ENCODE results near the gene PLXNA4.
A peak's percentile ranks its signal among the peaks of the same experiment; 100 is the strongest.
"Not testable (repeated sequence)": the region's sequence is repeated elsewhere in the genome, so short reads cannot be mapped to it uniquely, and the experiment has no call there.

The PLXNA4 gene

DNA sequence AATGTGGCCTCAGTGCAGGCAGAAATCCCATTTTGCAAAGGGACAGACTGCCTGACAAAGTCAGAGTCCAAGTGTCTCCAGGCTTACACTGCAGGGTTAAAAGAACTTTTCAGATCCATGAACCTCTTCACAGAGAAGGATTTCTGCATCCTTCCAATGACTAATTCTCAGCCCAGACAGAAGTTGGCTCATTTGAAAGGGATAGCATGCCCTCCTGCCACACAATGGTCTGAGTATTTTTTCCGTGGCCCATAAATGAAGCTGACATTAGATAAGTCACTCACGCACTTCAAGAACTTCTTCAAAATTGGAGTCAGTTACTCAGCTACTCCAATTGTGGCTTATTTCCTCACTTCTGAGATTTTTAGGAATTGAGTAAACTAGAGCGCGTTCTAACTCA, 170.2 kb downstream of the PLXNA4 start:
- DNase-seq, result no peak

DNA sequence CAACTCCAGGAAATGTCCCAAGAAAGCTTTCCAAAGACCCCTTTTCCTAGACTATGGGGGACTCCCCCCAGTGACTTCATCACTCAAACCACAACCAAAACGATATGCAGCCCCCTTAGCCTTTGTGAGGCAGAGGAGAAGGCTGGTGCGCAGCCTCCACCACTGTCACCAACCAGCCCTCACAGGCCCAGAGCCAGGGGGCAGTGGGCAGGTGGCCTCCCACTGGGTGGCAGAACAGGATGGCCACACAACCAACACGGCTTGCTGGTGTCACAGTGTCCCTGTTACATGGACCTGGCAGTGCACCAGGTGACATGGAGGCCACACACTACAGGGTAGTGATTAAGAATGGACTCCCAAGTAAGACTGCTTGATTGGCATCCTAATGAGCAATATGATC, 172.0 kb downstream of the PLXNA4 start:
- DNase-seq, result no peak

DNA sequence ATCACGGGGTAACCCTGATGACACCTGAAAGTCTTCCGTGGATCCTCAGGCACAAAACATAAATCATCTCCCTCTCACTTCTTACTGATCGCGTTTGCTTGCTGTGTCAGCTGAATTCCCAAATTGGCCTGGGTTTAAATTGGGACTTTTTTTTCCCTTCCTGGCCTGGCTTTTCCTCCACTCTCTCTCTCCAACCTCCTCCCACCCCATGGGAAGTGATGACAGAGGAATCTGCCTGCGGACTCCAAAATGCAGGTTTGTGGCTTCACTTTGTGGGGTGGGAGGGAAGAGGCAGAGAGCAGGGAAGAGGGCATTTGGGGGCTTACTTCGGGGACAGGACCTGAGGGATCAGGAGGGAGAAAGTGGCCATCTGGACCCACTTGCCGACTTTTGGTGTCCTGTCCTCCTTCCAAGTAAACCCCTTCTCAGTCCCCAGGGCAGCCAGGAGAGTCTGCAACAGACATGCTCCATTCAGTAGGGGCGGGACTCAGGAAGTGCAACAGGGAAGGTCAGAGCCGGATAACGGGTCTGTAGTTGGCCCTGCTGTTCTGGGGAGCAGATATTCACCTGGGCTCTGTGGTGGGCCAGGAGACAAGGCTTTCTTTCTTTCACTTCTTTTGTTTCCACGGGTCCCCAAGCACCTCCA, 172.7 kb downstream of the PLXNA4 start:
- DNase-seq, result no peak

DNA sequence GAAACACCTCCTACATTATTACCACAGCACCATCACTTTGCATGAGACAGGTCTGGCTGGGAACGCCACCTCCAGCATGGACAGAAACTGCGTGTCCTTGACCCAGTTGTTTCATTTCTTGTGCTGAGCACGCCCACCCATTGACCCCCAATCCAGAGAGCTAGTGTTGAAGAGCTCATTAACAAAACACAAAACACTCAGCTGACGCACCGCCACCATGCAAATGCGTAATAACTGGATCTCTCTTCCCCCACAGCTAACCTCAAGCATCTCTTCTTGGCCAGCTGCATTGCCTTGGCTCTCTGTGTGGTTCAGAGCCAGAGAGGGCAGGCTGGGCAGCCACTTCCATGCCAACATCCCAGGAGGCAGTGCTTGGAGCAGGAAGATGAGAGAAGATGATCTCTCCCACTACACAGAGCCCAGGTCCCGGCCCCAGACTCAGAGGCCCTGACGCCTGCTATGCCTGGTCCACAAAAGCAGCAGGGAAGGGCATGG, 173.5 kb downstream of the PLXNA4 start:
- no peak for DNase-seq

DNA sequence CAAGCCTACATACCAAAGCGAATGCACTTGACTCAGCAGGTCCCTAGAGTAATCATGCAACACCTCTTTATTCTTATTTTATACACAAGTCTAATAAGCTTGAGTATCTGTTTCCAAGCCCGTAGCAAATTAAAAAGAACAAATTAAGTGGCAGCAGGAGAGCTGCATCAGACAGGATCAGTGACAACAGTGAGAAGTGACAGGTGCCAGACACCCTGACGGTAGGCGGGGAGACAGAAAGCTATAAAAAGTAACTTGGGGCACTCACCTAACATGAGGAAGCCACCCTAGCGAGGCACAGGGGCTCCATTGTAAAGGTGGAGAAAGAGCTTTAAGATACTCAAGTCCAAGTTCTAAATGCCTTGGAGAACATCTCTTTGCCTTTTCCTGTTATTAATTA, 174.2 kb downstream of the PLXNA4 start:
- no peak for DNase-seq

DNA sequence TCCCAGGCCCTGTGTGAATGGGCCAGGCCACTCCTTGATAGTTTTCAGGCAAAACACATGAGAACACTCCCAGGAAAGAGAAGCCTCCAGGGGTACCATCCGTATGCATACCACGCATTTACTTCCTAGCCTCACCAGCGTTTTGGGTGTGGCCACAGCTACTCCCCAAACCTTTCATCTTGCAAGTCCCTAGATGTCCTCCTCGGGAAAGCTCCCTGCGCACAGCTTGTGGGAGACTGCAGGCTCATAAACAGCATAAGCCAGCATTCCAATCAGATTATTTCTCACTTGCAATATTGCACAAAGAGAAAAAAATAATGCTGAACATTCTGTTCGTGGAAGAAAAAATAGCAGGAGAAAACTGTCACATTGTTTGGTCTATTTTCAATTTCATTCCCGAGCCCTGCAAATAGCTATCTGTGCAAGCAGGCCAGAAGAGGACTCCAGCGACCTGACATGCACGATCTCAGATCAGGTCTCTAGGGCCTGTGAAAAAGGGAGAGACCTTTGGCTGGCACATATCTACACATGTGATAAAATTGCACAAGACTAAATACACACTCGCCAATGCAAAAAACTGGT, 175.6 kb downstream of the PLXNA4 start:
- DNase-seq, result no peak

DNA sequence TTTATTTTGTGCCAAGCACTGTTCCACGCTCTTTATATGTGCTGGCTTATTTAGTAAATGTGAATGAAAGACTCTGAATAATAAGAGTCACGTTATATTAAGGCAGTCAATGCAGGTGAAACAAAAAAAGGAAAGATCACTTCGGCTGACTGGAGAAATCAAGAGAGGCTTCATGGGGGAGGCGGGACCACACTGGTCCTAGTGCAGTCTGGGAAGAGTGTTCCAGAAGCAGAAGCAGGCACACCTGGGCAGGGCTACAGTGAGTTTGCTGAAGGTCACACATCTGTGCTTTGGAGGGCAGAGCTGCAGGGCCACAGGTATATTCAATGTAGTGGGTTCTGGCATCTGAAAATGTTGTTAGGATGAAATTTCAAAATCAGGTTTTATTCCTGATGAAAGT, 176.9 kb downstream of the PLXNA4 start:
- DNase-seq, result no peak

DNA sequence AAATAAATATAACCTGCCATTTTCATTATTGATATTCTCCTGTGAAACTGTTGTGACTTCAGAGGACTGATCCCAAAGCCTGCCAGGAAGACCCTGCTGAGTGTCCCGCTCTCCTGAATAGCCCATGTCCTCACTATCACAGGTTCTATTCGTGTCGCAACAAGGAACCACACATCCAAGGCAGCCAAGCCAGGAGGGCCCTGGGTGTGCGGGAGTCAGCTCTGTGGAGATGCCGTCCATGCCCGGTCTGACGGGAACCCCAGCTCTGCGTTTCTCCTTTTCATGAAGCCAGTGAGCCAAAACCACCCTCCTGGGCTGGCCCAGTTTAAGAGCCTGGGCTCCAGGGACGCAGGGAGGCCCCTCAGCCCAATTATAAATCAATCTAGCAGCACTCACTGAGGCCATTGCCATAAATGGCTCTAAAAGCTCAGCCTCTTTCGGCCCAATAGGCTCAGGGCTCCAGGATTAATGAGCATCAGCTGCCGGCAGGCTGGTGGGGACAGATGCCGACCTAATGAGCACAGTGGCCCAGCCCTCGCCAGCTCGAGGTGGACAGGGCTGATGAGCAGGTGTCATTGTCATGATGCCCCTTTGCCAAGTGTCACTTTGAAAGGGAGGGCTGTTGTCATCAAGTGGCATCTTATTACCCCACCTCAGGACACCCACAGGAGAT, 177.9 kb downstream of the PLXNA4 start:
- no peak for DNase-seq

DNA sequence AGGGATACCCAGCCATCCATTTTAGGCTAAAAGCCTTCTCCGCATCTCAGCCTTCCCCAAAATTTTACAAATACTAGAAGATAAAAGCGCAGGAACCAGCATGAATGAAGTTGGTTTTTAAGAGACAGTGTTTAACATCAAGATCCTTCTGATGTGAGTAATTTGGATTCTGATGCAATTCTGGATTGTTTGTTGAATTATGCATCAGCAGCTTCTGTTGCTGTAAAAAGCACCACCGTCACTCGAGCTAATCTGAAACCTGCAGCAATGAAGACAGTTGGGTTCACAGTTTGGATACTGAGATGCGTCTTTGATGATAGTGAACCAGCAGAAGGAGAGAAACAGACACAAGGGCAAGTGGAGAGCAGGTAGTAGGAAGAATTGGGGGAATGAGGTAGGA, 179.2 kb downstream of the PLXNA4 start:
- no peak for DNase-seq

DNA sequence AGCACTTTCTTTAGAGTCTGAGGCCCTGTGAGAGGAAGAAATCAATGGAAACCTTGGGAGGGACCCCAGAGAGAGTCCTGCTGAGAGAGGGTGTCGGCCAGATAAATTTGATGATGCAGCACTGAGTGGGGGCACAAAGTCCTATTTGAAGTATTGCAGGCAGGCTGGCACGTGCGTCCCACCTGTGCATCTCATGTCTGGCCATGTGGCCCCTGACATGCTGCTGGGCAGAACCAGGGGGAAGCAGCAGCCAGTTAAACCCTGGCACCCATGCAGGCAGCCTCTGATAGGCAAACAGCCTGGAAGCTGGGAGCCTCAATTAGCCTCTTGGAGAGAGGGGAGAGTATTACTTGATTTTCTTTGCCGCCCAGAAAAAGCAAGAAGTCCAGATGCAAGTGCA, 180.9 kb downstream of the PLXNA4 start:
- DNase-seq, result no peak

DNA sequence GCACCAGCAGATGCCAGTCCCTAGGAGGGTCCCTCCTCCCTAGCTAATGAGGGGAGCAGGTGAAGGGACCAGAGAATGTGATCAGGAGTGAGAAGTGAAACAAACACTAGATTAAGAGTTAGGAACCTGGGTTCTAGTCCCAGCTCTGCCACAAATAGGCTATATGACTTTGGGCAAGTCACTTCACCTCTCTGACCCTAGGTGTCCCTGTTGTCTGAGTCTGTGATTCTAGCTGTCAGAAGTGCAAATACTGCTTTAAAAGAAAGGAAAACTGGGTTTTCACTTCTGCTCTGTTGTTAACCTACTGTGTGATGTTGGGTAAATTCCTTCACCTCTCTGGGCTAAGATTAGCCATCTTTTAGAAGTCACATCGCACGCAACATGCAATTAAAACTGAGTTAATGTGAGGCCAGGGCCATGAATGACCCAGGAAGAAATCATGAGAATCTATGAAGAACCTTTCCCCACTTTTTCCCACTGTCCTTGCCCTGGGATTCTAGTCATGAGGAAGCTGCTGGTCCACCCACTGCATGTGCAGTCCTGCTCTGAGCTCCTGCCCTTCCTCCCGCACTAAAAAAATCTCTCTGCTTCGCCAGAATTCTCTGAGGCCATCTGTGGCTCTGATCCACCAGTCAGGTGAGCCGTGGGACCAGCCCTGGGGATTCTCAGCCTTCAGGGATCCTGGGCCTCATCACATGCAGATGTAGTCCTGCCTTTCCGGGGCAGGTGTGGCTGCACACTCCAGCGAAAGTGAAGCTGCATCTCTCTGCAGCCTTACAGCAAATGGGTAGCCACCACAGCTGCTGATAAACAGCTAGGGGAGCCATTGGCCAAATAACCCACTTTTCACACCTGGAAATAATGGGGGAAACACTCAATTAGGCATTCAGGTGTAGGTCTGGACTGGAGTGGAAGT, 181.7 kb downstream of the PLXNA4 start:
- DNase-seq, result peak; percentile 16

DNA sequence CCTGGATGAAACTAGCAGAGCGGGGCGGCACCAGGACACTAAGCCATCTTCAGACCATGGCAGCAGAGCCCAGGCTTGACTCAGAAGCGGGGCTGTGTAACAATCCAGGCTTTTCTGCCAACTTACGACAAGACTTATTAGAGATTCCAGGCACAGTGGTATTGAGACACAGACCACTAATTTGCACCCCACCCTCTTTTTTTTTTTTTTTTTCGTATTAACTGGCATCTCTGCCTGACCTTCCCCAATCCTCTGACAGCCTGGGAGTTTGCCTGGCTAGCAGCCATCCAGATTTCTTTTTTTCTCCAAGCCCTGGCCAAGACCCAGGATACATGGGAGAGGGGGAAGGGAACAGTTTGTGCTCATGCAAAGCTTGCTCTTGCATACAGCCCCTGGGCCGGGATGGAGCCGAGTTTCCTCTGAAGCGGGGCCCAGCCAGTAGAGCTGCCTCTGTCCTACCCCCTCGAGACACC, 182.4 kb downstream of the PLXNA4 start:
- DNase-seq, result no peak

DNA sequence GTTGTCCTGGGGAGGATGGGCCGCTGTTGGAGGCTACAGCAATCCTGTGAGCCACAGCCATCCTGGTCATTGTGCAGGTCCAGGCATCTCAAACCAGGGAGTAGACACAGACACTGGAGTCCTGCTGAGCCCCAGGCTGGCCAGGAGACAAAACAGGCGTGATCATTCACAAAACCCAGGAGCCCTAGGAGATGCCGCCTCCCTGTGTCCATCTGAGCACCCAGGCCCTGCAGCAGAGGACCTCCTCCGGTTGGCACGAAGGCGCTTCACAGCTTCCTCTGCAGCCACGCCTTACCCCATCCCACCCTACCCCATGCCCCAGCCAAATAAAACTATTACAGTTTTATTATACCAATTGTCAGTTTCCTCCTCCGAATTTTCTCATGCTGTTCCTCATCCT, 183.6 kb downstream of the PLXNA4 start:
- no peak for DNase-seq

DNA sequence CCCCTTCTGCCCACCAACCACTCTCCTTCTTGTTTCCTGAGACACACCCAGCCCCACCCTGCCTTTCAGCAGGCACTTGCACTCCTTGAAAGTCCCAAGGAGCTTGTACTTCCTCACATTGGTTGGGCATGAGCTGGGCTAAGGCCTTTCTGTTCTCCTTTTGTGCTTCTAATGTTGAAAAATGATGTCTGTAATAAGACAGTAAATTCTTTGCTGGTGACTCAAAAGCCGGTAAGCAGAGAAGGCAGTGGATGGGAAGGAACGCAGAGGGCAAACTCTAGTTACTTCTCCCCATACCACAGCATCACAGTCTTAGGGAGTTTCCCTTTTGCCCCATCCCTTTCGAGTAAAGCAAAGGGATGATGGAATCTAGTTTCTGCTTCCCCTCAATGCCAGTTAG, 185.6 kb downstream of the PLXNA4 start:
- no peak for DNase-seq

DNA sequence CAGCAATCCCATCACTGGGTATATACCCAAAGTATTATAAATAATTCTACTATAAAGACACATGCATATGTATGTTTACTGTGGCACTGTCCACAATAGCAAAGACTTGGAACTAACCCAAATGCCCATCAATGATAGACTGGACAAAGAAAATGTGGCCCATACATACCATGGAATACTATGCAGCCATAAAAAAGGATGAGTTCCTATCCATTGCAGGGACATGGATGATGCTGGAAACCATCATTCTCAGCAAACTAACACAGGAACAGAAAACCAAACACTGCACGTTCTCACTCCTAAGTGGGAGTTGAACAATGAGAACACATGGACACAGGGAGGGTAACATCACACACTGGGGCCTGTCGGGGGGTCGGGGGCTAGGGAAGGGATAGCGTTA, 186.2 kb downstream of the PLXNA4 start:
- not testable (repeated sequence) for DNase-seq

DNA sequence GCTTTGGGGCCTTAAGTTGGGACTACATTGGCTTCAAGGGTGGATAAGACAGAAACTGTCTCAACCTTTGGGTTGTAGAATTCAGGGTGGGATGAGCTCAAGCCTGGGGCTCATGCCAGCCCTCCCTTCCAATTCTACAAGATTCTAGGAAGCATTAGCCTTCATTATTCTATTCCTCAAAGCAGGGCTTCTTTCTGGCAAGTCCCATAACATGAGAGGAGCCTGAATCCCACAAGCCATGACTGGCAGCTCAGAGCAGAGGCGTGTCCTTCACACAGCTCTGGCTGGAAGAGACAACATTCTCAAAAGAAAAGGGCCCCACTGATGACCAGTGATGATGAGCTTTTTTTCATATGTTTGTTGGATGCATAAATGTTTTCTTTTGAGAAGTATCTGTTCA, 187.6 kb downstream of the PLXNA4 start:
- DNase-seq, result no peak

DNA sequence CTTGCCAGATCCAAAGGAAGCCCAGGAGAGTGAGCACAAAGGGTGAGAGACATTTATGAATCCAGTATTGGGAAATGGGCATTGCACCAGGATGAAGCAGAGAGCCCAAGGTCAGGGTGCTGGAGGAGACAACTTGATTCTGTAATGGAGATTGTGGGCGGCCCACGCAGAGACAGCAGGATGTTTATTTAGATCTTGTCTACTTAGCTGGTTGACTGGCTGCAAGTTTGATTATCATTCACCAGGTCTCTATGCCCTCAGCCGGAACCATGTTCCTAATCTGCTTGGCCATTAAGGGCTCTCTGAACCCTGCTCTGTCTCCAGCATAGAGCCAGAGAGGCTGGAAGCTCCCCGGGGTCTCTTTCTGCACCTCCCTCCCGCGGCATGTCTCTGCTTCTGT, 188.7 kb downstream of the PLXNA4 start:
- DNase-seq, result no peak

DNA sequence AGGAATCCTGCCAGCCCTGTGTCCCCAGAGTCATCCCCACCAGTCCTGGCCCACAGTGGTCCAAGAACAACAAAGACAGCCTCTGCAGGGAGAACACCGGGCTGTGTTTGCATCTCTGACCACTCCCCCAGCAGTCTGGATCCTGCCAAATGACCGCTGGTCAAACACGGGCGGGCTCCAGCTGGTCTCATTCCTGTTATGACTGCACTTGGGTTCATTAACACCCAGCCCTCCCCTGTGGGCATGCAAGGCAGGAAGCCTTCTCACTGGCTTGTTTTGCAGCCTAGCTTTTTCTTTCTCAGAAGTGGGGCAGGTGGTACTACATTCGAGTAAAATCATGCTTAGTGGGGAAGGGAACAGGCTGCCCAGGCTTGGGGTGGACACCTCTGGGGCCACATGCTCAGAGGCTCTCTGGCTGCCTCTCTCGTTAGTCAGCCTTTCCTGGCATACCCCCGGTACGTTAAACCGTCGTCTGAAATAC, 190.0 kb downstream of the PLXNA4 start:
- no peak for DNase-seq

DNA sequence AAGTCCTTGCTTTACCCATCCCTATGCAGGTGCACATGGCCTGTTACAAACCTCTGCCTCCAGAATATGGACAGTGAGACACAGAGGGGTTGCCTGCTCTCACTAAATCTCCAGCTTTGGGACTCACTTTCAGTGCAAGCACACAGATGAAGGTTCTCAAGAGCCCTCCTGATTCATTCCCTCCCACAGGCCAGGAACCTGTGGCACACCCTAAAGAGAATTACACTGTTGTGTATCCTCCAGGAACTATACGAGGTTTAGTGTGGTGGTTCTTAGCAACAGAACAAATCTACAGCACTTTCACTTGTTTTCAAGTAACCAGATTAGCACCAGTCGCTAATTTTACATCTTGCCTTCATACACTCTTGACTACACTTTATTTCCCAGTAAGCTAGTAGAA, 192.3 kb downstream of the PLXNA4 start:
- DNase-seq, result no peak

DNA sequence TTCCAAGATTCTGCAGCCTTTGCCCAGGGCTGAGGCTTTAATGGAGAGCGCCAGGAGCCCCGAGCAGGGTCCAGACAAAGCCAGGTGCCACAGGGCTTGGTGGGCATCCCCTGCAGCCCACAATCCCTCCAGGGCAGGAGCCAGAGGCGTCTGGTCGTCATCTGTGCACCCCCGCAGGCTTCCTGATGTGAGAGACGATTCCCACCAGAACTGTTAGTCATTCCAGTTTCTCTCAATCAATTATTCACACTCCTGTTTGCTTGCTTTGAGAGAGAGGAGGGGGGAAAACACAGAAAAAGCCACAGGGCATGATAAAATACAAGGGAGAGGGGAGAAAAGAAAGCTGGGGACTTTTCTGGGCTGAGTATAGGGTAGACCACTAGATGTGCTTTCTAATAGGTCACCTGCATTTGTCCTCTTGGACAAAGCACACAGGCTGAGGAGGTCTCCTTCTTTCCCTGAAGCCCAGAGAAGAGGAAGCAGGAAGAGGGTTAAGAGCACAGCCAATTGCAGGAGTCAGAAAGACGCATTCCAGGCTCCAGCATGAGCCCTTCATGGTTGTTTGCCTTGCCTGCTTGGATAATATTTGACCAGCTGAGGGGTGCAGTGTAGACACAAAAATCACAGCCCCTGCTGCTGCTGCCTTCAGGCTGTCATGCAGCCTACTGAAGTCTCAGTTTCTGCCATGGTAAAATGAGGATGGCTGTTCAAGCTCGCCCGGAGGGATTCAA, 194.4 kb downstream of the PLXNA4 start:
- DNase-seq, result no peak

DNA sequence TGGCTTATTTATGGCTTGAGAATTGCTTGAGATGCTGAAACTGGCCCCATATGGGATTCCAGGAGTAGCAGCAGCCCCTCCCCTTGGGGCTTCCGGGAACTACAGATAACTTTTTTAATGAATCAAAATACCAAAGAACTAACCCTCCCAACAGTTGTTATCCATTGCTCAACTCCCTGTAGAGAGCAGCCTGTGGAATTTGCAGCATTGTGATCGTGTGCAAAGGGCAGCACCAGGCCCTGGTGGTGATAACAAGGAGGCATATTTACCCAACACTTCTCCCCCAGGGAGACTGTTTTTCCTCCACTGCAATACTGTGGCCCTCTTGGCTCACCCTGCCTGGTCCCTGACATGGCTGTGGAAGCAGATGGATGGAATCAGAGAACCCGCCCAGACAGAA, 196.2 kb downstream of the PLXNA4 start:
- no peak for DNase-seq

DNA sequence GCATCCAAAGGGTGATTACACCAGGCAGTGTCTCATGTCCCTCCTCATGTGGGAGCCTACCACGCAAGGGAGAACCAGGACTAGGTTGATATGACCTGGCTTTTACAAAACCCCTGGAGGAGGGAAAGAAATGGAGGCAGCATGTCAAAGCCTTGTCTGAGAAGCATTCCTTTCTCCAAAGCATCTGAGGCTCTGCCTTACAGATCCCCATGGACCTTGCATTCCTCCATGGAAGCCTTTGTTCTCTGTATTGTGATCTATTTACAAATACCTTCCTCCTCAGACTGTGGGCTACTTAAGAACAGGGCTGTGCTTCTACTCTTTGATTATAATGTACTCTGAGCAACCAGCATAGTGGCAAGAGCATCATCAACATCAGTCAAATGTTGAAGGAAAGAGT, 197.0 kb downstream of the PLXNA4 start:
- DNase-seq, result no peak

Data from activated CD4-positive, alpha-beta T cell treated with anti-CD3 and anti-CD28 coated beads, Interleukin-2, amount 50 U/mL, for 1 hour (primary cell).